ENCODE data around the gene GAS2L2. TPM values are rescaled to one million over a fixed set of nuclear protein-coding genes. Genes with fewer than 3 reads are reported as not detected.

GAS2L2 gene
- total and polyA plus RNA-seq, 2 experiments from 2014 or later, result 0.06 TPM; not detected in 1

GRCh38 chr17:35698800-35699199 is 54.2 kb downstream of the GAS2L2 start:
- Histone ChIP-seq H3K4me2 (no peak overlapping the region), H3K36me3 (ENCODE audit: insufficient read depth) (peaks cover 3% of the 10 kb centered on the region; the same call in 1 of the 2 replicates), H3K27ac (ENCODE audit: low read depth) (no peak overlapping the region), H3K4me1 (ENCODE audit: insufficient read depth) (peaks cover 11% of the 10 kb centered on the region; the same call in 1 of the 2 replicates), H3K27me3 (ENCODE audit: insufficient read depth) (no peaks in the 10 kb centered on the region), H3K9me2 (ENCODE audit: insufficient read depth) (no peaks in the 10 kb centered on the region), H3F3A (replicated peaks; ENCODE audit: low read depth) (no peaks in the 10 kb centered on the region), H2AFZ (no peak overlapping the region), H4K20me1 (replicated peaks; ENCODE audit: insufficient read depth) (peaks cover 5% of the 10 kb centered on the region; the same call in 1 of the 2 replicates), H3K4me3 (no peak overlapping the region), H3K79me2 (replicated peaks; ENCODE audit: insufficient read depth) (no peaks in the 10 kb centered on the region)
- TF ChIP-seq EZH2phosphoT487 (IDR thresholded peaks at IDR 0.05; ENCODE audit: unreplicated experiment), result no peak
- TF ChIP-seq STAT1 (IDR thresholded peaks at IDR 0.05; ENCODE audit: unreplicated experiment), result no peak
- no peak for TF ChIP-seq NANOG (IDR thresholded peaks at IDR 0.05; ENCODE audit: borderline replicate concordance)
- H3K4me3 Mint-ChIP-seq, result no peak overlapping the region
- H3K27ac Mint-ChIP-seq, result no peak overlapping the region
- ATAC-seq, result no peak
- H3K27me3 Mint-ChIP-seq (ENCODE audit: insufficient read depth, low read depth, poor library complexity), result peaks cover 2% of the 10 kb centered on the region
- no peak for DNase-seq (ENCODE audit: low spot score)
- peaks cover 12% of the 10 kb centered on the region for H3K4me1 Mint-ChIP-seq
- no peaks in the 10 kb centered on the region for H3K9me3 Mint-ChIP-seq
- peaks cover 15% of the 10 kb centered on the region for H3K36me3 Mint-ChIP-seq (ENCODE audit: low read depth)

DNA sequence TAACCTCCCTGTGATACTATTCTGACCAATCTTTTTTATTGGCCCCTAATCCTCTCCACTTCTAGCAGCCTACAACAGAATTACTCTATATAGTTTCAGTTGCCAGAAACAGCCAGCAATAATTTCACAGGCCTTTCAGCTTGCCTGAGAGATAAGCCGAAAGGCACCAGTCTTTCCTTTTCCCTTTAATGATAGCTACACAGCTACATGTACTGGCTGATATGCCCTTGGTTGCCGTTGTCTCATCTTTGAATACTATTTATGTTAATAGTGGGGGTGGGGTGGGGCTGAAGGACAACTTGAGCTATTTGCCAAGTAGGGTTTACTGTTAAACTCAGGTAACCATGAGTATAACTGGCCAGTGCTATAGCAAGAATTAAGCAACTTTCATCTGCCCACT is 57.4 kb downstream of the GAS2L2 start:
- Histone ChIP-seq H3F3A (replicated peaks; ENCODE audit: low read depth) (no peaks in the 10 kb centered on the region), H3K4me2 (no peak overlapping the region), H3K27ac (ENCODE audit: low read depth) (no peak overlapping the region; the same call in 1 of the 2 replicates), H2AFZ (no peak overlapping the region), H4K20me1 (replicated peaks; ENCODE audit: insufficient read depth) (no peaks in the 10 kb centered on the region; the same call in 1 of the 2 replicates), H3K9me2 (ENCODE audit: insufficient read depth) (no peaks in the 10 kb centered on the region), H3K4me1 (ENCODE audit: insufficient read depth) (peaks cover 11% of the 10 kb centered on the region; the same call in 1 of the 2 replicates), H3K36me3 (ENCODE audit: insufficient read depth) (peaks cover 3% of the 10 kb centered on the region; the same call in 1 of the 2 replicates), H3K4me3 (no peak overlapping the region), H3K27me3 (ENCODE audit: insufficient read depth) (no peaks in the 10 kb centered on the region), H3K79me2 (replicated peaks; ENCODE audit: insufficient read depth) (no peaks in the 10 kb centered on the region)
- Mint-ChIP-seq H3K27me3 (ENCODE audit: insufficient read depth, low read depth, poor library complexity) (peaks cover 2% of the 10 kb centered on the region), H3K4me3 (no peak overlapping the region), H3K27ac (no peak overlapping the region; the same call in 1 of the 2 replicates), H3K36me3 (ENCODE audit: low read depth) (peaks cover 8% of the 10 kb centered on the region; the same call in 2 of the 3 replicates), H3K4me1 (peaks cover 18% of the 10 kb centered on the region), H3K9me3 (no peaks in the 10 kb centered on the region)
- no peak for ATAC-seq
- DNase-seq (ENCODE audit: low spot score), result peak; percentile 14
- TF ChIP-seq ZNF462 (CRISPR knock-in tag; IDR thresholded peaks at IDR 0.05), result no peak
- no peak for TF ChIP-seq JUNB (IDR thresholded peaks at IDR 0.05; ENCODE audit: unreplicated experiment)
- TF ChIP-seq, protein P1, sequence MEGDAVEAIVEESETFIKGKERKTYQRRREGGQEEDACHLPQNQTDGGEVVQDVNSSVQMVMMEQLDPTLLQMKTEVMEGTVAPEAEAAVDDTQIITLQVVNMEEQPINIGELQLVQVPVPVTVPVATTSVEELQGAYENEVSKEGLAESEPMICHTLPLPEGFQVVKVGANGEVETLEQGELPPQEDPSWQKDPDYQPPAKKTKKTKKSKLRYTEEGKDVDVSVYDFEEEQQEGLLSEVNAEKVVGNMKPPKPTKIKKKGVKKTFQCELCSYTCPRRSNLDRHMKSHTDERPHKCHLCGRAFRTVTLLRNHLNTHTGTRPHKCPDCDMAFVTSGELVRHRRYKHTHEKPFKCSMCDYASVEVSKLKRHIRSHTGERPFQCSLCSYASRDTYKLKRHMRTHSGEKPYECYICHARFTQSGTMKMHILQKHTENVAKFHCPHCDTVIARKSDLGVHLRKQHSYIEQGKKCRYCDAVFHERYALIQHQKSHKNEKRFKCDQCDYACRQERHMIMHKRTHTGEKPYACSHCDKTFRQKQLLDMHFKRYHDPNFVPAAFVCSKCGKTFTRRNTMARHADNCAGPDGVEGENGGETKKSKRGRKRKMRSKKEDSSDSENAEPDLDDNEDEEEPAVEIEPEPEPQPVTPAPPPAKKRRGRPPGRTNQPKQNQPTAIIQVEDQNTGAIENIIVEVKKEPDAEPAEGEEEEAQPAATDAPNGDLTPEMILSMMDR (conservative IDR thresholded peaks at IDR 0.05; ENCODE audit: low read depth in 2 of 2), result no peak
- TF ChIP-seq ZNF331 (CRISPR knock-in tag; IDR thresholded peaks at IDR 0.05; ENCODE audit: low read depth), result no peak
- TF ChIP-seq NANOG (IDR thresholded peaks at IDR 0.05; ENCODE audit: borderline replicate concordance), result no peak
- no peak for TF ChIP-seq ZNF114 (CRISPR knock-in tag; IDR thresholded peaks at IDR 0.05)
- TF ChIP-seq EZH2phosphoT487 (IDR thresholded peaks at IDR 0.05; ENCODE audit: unreplicated experiment), result no peak
- TF ChIP-seq POLR2AphosphoS5 (IDR thresholded peaks at IDR 0.05; ENCODE audit: low read depth), result no peak
- no peak for TF ChIP-seq STAT1 (IDR thresholded peaks at IDR 0.05; ENCODE audit: unreplicated experiment)
- TF ChIP-seq, protein P2, sequence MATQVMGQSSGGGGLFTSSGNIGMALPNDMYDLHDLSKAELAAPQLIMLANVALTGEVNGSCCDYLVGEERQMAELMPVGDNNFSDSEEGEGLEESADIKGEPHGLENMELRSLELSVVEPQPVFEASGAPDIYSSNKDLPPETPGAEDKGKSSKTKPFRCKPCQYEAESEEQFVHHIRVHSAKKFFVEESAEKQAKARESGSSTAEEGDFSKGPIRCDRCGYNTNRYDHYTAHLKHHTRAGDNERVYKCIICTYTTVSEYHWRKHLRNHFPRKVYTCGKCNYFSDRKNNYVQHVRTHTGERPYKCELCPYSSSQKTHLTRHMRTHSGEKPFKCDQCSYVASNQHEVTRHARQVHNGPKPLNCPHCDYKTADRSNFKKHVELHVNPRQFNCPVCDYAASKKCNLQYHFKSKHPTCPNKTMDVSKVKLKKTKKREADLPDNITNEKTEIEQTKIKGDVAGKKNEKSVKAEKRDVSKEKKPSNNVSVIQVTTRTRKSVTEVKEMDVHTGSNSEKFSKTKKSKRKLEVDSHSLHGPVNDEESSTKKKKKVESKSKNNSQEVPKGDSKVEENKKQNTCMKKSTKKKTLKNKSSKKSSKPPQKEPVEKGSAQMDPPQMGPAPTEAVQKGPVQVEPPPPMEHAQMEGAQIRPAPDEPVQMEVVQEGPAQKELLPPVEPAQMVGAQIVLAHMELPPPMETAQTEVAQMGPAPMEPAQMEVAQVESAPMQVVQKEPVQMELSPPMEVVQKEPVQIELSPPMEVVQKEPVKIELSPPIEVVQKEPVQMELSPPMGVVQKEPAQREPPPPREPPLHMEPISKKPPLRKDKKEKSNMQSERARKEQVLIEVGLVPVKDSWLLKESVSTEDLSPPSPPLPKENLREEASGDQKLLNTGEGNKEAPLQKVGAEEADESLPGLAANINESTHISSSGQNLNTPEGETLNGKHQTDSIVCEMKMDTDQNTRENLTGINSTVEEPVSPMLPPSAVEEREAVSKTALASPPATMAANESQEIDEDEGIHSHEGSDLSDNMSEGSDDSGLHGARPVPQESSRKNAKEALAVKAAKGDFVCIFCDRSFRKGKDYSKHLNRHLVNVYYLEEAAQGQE (IDR thresholded peaks at IDR 0.05; ENCODE audit: unreplicated experiment), result no peak

All from GM23338 (cell line).